Brain pericyte (primary cell): ENCODE data around the gene IPP.
A peak's percentile ranks its signal among the peaks of the same experiment; 100 is the strongest.
"Not testable (repeated sequence)": the region's sequence is repeated elsewhere in the genome, so short reads cannot be mapped to it uniquely, and the experiment has no call there.

Experiments used
- DNase-seq: peaks from one replicate; pipeline ENCODE4 v3.0.0-alpha.2; 2012; ENCODE audit warnings: low read depth, low spot score

The IPP gene

DNA sequence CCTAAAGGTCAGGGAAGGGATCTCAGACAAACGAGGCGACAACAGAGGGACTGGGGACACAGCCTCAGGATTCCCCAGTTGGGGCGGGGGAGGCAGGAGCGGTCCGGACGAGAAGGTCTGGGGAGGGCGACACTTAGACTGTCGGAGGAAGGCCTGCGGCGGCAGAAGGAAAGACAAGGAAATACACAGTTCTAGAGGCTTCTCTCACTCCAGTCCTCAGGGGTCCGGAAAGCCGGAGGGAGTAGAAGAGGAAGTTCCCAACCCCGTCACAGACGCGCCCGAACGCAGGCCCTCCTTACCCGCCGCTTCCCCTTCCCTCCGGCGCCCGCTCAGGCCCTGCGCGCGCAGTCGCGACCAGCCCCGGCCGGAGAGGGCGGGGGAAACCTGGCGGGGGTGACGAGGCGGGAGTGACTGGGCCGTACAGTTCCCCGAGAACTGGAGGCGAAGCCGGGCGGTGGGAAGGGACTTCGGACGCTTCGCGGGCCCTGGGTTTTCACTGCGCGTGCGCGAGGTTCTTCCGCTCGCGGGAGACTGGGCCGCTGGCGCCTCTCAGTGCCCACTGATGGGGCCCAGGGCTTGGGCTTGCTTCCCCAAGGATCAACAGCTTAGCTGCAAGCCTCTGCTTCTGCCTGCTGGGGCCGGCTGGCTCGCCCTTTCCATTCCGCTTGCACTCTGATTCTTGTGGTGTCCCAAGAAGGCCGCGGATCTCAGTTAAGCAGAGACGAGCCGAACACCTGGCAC, at the start of gene IPP:
TSS of gene IPP (minus strand) at position 356 of the 741 bp plus-strand sequence. CDS start 4,242 bp downstream, outside the sequence.
- DNase-seq: peak; percentile 95

DNA sequence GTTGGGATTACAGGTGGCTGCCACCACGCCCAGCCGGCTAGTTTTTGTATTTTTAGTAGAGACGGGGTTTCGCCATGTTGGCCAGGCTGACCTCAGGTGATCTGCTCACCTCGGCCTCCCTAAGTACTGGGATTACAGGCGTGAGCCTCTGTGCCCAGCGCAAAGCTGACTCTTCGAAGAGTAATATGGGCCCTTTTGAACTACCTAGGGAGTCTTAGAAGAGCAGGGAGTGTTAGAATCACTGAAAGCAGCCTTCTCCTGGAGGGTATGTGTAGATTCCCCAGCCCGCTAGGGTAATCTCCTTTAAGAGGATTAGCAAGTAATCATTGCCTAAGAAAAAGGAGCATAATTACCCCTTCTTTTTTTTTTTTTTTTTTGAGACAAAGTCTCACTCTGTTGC, 46.5 kb upstream of the IPP start:
- DNase-seq: no peak

DNA sequence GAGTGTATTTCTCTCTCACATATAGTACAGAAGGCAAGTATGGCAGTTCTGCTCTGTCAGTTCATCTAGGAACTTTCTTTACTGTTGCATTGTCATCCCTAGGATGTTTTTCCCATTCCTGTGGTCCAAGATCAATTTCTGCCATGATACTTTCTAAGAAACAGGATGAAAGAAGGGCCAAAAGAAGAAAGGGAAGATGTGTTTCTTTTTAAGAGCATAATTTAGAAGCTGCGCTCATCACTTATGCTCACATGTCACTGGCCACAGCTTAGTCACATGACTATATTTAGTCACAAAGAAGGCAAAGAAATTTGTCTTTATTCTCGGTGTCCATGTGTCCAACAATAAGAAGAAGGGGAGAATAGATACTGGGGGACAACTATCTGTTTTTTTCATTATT, 45.9 kb upstream of the IPP start:
- DNase-seq: no peak

DNA sequence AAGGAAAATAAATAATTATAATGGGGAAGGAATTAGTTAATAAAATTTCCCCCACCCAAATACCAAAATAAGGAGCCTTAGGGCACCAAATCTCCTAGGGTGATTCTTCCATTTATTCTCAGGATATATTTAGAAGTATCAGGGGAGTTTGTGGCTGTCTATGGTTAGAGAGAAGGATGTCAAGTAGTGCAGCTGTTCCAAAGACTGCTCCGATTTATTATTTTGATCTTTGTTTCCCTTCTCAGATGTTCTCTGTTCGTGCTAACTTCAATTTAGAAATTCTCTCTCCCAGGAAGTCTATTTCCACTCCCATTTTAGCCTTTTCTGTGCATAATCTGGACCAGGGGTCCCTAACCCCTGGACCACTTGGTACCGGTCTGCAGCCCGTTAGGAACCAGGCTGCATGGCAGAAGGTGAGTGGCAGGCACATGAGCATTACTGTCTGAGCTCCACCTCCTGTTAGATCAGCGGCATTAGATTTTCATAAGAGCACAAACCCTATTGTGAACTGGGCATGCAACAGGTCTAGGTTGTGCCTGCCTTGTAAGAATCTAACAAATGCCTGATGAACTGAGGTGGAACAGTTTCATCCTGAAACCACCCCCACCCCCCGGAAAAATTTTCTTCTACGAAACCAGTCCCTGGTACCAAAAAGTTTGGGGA, 43.6 kb upstream of the IPP start:
- no peak for DNase-seq

DNA sequence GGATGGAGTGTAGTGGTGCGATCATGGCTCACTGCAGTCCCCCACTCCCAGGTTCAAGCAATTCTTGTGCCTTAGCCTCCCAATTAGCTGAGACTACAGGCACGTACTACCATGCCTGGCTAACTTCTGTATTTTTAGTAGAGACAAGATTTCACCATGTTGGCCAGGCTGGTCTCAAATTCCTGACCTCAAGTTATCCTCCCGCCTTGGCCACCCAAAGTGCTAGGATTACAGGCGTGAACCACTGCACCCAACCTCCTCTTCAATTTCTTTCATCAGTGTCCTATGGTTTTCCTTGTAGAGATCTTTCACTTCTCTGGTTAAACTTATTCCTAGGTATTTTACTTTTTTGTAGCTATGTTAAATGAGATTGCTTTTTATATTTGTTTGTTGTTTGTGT, 42.3 kb upstream of the IPP start:
- no peak for DNase-seq

DNA sequence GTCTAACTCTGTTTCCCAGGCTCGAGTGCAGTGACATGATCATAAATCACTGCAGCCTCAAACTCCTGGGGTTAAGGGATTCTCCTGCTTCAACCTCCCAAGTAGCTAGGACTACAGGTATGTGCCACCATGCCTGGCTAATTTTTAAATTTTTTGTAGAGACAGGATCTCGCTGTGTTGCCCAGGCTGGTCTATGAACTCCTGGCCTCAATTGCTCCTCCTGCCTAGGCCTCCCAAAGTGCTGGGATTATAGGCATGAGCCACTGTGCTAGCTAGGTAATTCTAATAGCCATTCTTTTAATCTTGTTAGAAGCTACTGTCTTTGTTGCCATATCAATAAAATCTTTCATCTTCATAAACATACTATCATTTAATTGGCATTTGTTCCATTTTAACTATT, 39.1 kb upstream of the IPP start:
- no peak for DNase-seq

DNA sequence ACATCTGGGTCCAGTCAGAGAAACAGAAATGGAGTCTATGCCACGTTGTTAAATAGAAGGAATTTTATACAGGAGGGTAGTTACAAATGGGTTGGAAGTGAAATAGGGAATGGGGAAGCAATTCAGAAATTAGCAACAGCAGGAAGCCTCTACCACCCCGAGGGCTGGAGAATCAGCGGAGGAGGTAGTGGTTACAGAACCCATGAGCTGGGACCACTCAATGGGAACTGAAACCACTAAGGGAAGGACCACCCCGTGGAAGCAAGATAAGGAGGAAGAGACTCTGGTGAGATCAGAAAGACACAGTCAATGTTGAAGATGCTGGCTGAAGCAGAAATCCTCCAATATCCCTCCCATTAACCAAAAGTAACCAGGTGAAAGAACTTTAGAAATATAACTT, 37.5 kb upstream of the IPP start:
- no peak for DNase-seq

DNA sequence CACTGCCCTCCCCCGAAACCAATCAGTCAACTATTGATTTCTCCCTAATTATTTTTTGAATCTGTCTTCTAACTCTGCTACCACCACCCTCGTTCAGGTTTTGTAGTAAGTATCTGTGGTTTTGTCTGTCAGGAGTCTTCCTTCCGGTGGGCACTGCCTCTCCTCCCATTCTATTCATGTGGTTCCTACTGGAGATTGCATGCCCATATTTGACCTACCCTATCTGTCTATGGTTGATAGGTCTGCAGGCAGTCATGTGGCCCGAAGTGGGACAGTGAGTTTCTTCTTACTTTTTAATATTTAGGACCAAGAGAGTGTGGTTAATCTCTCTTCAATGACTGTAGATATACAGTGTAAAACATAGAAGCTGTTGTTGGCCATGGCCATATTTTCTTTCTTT, 35.1 kb upstream of the IPP start:
- DNase-seq: no peak

DNA sequence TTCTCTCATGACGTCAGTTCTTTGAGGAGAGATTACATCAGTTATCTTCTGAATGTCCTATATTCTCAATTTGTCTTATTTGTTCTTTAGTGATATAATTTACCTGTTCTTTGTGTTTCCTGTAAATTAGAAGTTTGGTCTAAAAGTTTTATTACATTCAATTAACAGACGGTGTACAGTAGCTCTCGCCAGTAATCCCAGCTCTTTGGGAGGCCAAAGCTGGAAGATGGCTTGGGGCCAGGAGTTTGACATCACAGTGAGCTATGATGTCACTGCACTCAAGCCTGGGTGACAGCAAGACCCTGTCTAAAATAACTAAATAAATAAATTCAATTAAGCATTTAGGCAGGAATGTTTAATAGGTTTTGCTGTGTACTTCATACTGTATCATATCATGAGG, 25.3 kb upstream of the IPP start:
- DNase-seq: no peak

DNA sequence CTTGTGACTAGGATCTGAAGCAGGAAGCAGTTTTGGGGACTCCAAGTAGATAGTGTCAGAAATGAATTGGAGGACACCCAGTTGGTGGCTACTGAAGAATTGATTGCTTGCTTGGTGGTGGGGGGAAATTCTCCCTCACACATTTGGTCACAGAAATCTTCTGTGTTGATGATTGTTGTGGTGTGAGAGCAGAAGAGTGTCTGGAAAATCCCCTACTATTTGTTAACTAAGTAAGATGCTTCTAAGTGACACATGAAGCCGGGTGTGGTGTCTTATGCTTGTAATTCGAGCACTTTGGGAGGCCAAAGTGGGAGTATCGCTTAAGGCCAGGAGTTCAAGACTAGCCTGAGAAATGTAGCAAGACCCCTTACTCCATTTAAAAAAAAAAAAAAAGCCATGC, 22.5 kb upstream of the IPP start:
- DNase-seq: no peak

DNA sequence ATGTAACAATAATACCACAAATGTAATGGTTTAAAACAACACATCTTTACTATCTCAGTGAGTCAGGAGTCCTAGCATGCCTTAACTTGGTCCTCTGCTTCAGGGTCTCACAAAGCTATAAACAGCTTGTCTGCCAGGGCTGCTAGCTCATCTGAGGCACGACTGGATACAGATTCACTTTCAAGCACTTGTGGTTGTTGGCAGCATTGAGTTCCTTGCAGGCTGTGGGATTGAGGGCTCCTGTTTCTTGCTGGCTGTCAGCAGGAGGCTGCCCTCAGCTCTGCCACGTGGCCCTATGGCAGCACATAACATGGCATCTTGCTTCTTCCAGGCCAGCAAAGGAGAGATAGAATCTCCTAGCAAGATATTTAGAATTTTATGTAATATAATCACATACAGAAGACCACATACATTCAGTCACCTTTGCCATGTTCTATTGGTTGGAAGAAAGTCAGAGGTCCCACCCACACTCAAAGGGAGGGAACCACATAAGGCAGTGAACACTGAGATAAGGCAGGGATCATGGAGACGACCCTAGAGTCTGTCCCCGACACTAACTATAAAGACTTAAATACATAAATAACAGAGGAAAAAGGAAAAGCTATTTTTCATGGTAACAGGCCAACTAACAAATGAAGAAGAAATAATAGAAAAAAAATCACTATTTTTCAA, 18.9 kb upstream of the IPP start:
- DNase-seq: peak; percentile 75

DNA sequence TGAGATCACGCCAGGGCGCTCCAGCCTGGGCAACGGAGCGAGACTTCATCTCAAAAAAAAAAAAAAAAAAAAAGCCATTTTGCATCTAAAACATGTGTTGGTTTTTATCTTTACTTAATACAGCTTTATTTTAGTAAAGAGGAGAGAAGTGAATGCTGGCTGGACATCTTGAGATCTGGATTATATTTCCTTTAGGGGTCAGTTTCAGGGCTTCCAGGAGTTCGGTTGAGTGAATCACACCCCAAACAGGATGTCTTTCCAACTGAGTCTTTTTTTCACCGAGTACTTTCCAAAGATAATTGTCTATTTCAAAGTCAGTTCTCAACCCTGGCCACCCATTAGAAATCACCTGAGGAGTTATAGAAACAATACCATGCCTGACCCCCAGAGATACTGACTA, 16.6 kb upstream of the IPP start:
- DNase-seq: no peak

DNA sequence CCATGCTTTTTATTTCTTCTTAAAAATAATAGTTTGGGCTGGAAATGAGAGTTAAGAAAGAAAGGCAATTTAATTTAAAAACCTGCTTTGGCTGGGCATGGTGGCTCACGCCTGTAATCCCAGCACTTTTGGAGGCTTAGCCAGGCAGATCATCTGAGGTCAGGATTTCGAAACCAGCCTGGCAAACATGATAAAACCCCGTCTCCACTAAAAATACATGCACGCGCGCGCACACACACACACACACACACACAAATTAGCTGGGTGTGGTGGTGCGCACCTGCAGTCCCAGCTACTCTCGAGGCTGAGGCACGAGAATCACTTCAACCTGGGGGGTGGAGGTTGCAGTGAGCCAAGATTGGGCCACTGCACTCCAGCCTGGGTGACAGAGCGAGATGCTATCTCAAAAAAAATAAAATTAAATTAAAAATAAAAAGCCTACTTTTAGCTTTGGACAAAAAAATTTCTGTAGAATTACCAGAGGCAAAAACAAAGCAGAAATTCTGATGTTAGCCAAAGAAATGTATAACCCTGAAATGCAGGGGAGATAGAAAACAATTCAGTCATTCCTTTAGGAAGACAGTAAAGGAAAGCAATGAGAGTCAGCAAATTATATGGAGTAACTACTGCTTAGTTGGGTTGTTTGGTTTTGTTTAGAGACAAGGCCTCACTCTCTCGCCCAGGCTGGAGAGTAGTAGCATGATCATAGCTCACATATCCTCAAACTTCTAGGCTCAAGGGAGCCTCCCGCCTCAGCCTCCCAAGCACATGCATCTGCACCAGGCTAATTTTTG, 15.7 kb upstream of the IPP start:
- no peak for DNase-seq

DNA sequence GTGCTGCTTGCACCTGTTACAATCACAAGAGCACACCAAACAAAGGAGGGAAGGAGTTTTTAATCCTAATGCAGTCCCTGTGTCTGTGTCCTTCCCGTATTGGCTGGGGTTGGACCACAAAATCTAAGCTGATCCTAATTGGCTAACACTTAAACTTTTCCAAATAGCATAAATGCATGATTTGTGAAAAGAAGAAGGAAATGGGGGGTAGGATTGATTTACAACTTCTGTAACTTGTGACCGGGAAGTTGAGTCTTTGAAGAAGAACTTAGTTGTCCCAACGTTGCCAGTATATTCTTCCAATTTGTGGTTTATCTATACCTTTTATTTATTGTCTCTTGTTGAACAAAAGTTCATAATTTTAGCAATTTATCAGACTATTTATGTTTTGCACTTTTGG, 11.8 kb upstream of the IPP start:
- no peak for DNase-seq

DNA sequence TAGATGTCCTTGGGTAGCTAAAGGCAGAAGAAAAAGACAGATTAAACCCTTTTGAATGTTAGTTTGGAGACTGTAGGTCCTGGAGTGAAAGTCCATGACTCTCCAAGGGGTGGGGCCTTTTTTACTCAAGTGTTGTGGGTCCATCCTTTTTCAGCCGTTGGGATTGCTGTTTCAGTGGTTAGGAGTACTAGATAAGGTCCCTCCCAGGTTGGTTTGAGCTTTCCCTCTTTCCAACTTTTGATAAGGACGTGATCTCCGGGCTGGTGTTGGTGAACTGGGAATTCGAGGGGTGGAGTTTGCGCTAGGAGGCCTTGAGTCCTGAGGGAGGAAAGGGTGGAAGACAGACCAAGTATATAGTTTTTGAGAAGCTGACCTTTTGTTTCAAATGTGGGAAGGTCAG, 5.2 kb upstream of the IPP start:
- DNase-seq: no peak

DNA sequence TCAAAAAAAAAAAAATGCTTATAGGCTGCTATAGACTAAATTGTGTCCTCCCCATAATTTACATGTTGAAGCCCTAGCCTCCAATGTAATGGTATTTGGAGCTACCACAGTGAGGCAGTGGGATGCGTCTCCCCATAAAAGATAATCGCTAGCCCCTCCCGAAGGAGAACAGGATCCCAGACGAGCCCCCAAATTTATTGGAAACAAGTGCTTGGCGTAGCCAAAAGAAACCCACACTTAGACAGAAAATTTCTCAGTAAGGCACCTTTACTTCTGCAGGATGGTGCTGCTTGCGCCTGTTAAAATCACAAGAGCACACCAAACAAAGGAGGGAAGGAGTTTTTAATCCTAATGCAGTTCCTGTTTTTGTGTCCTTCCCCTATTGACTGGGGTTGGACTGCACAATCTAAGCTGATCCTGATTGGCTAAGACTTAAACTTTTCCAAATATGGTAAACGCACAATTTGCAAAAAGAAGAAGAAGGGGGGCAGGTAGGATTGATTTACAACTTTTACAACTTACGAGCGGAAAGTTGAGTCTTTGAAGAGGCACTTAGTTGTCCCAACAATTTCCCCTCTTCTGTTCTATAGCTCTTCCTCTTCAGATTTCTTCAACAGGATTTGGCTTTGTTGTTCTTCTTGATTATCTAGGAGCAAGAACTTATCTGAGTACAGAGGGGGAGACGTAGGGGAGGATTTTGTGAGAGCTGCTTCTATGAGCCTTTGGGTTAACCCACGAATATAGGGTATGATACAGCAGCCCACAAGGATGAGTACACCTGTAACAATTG, 3.0 kb upstream of the IPP start:
- no peak for DNase-seq

DNA sequence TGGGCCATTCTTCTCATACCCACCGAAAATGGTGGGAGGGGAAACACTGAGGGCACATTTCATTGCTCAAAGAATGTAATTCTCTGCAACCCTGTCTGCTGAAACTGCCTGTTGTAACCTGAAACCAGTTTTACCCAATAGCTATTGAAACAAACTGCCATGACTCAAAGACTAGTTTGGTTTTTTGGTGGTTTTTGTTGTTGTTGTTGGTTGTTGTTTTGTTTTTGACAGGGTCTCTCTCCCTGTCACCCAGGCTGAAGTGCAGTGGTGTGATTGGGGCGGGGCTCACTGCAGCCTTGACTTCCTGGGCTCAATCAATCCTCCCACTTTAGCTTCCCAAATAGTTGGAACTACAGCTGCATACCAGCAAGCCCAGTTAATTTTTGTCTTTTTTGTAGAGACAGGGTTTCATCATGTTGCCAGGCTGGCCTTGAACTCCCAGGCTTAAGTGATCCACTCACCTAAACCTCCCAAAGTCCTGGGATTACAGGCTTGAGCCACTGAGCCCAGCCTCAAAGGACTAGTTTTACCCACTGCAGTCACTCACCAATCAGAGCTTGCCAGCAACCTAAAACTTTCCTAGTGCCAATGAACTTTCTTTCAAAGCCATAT, 2.1 kb upstream of the IPP start:
- no peak for DNase-seq

DNA sequence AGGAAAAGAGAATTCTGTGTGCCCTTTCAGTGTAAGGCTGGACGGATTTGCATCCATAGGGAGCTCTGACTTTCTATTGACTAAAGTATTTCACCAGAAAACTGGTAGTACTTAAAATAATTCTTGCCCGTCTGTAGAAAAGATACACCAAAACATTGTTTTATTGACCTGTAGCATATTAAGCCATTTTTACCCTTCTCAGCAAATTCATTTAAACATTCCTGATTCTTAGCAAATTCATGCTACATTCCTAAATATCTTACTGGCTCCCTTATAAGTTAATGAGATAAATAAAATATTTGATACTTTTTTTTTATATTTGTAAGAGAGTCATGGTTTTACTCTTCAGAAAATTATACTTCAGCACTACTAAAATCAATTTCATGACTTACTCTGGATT, 1.6 kb upstream of the IPP start:
- DNase-seq: no peak

DNA sequence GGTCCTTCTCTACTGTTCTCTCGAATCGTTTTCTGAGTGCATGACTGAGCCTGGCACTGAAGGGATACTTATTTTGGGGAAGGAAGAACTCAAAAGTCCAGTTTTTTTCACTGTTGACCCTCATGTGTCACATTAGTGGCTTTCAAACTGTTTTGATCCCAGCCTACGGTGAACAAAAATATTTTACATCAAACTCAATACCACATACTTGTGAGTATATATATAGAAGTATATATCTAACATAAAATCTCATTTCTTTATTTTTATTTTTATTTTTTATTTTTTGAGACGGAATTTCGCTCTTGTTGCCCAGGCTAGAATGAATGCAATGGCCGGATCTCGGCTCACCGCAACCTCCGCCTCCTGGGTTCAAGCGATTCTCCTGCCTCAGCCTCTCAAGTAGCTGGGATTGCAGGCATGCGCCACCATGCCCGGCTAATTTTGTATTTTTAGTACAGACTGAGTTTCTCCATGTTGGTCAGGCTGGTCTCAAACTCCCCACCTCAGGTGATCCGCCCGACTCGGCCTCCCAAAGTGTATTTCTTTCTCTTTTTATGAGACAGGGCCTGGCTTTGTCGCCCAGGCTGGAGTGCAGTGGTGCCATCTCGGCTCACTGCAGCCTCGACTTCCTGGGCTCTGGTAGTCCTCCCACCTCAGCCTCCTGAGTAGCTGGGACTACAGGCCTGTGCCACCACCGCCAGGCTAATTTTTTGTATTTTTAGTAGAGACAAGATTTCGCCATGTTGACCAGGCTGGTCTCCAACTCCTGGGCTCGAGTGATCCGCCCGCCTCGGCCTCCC, 786 bp upstream of the IPP start:
- not testable (repeated sequence) for DNase-seq

DNA sequence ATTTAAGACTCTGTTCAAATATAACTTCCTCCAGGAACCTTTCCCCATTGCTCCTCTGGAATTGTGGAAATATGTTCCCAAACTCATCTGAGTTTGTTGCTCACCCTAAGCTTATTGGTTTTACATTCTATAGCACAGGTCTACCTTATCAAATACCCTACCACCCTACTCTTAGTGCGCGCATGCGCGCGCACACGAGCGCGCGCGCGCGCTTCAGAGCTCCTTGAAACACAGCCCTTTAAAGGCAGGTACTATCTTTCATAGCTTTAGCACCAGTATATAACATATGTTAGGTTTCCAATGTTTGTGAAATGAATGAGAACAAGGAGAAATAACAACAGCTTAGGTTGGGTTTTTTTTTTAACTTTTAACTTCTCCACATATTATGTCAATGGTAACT, 3.5 kb downstream of the IPP start:
- DNase-seq: no peak
